Gastrocnemius medialis (tissue), 4 donors: Measurements from ENCODE around the gene LAIR2. TPM values are rescaled to one million over a fixed set of nuclear protein-coding genes. Genes with fewer than 3 reads are reported as not detected.
"Not testable (repeated sequence)": the region's sequence is repeated elsewhere in the genome, so short reads cannot be mapped to it uniquely, and the experiment has no call there.

Experiments used
- ATAC-seq, 2 donors: fragments of 150-250 bp; one replicate each; pipeline ENCODE4 v1.9.1; 2016
- DNase-seq, 2 donors: peaks; one replicate each; pipeline ENCODE4 v3.0.0-alpha.2; 2019
- H3K27ac ChIP-seq, 4 donors: fragments of 200-600 bp; sonication (generic); 1 replicate in 1 of 4; 2 replicates in 3 of 4; pipeline ENCODE4 v1.5.1; 2016 to 2018; ENCODE audit warnings: mild to moderate bottlenecking in 2 of 4, moderate library complexity in 1 of 4
- H3K27me3 ChIP-seq, 3 donors: fragments of 200-600 bp; sonication (generic) in 2 of 3; 1 replicate in 1 of 3; 2 replicates in 2 of 3; pipeline versions ENCODE4 v1.5.1 to v1.6.0; 2016 to 2019; ENCODE audit warnings: mild to moderate bottlenecking in 1 of 3, moderate library complexity in 1 of 3
- H3K36me3 ChIP-seq, 2 donors: fragments of 200-600 bp; sonication (generic) in 1 of 2; one replicate each; pipeline ENCODE4 v1.5.1; 2017 to 2018
- H3K4me1 ChIP-seq, 2 donors: fragments of 200-600 bp; sonication (generic) in 1 of 2; one replicate each; pipeline ENCODE4 v1.5.1; 2016 to 2017; ENCODE audit warnings: mild to moderate bottlenecking in 2 of 2
- H3K4me3 ChIP-seq, 4 donors: fragments of 200-600 bp; sonication (generic) in 3 of 4; 1 replicate in 1 of 4; 2 replicates in 3 of 4; pipeline ENCODE4 v1.5.1; 2016 to 2019; ENCODE audit warnings: mild to moderate bottlenecking in 2 of 4
- H3K9me3 ChIP-seq, 3 donors: fragments of 200-600 bp; sonication (generic) in 2 of 3; 1 replicate in 1 of 3; 2 replicates in 2 of 3; pipeline ENCODE4 v1.5.1; 2016 to 2019
- CTCF ChIP-seq, 5 experiments: fragments of 450-650 bp in 3 of 5; fragments of 200-600 bp in 2 of 5; sonication (generic) in 2 of 5; IDR thresholded peaks in 4 of 5; conservative IDR thresholded peaks in 1 of 5; 1 replicate in 4 of 5; 2 replicates in 1 of 5; pipeline ENCODE4 v1.5.1; 2016 to 2019; ENCODE audit warnings: antibody characterized with exemption in 5 of 5, mild to moderate bottlenecking in 3 of 5, moderate library complexity in 3 of 5
- POLR2A ChIP-seq, 2 donors: fragments of 450-650 bp; IDR thresholded peaks; one replicate each; pipeline ENCODE4 v1.6.1; 2017; ENCODE audit warnings: antibody characterized with exemption in 2 of 2, mild to moderate bottlenecking in 2 of 2, moderate library complexity in 2 of 2
- in situ Hi-C, 4 donors: fragments of 200-750 bp; cut with MboI; loops; one replicate each; pipeline versions ENCODE4 v1.15.0 to v1.8.0; 2017; ENCODE audit warnings: low sequenced_read_pairs in 4 of 4
- intact Hi-C: fragments of 100-400 bp; cut with DNase I; formaldehyde crosslinking; loops from one replicate; pipeline ENCODE4 v1.15.1; 2023; ENCODE audit warnings: low total_unique reads
- total RNA-seq, 4 donors: library from RNA; depleted of rRNA; stranded (reverse); fragments of >200 nt; gene quantifications; one replicate each; pipeline versions ENCODE4 v1.1.0 to v1.2.3, GENCODE V29; 2016

The LAIR2 gene
- total RNA-seq, 4 donors from 2014 or later = not detected

GRCh38 chr19:54506079-54506478, 3.4 kb downstream of the LAIR2 start:
- intact Hi-C loops (no loop called here), in situ Hi-C loops (no loop called here)
- DNase-seq (no peak), ATAC-seq (no peak)
- Histone ChIP-seq H3K36me3 (no peaks in the 10 kb centered on the region), H3K4me1 (no peaks in the 10 kb centered on the region), H3K9me3 (no peaks in the 10 kb centered on the region), H3K4me3 (no peak overlapping the region), H3K27ac (no peak overlapping the region), H3K27me3 (no peaks in the 10 kb centered on the region)
- TF ChIP-seq POLR2A (IDR thresholded peaks at IDR 0.05) = no peak

- H3K36me3 ChIP-seq, H3K4me1 ChIP-seq, DNase-seq, H3K27me3 ChIP-seq, intact Hi-C loops, ATAC-seq, H3K9me3 ChIP-seq, in situ Hi-C loops, H3K27ac ChIP-seq, H3K4me3 ChIP-seq: not testable (repeated sequence)
Measured at GRCh38 chr19:54507038-54507717, 4.5 kb downstream of the LAIR2 start.

GRCh38 chr19:54507824-54508223, 5.2 kb downstream of the LAIR2 start:
- Histone ChIP-seq H3K9me3 (no peaks in the 10 kb centered on the region), H3K27me3 (no peaks in the 10 kb centered on the region), H3K27ac (no peak overlapping the region), H3K4me3 (no peak overlapping the region), H3K36me3 (no peaks in the 10 kb centered on the region), H3K4me1 (no peaks in the 10 kb centered on the region)
- ATAC-seq (no peak), DNase-seq (no peak)
- intact Hi-C loops (no loop called here), in situ Hi-C loops (no loop called here)
- TF ChIP-seq CTCF (IDR thresholded peaks at IDR 0.05 in 4 of 5, conservative IDR thresholded peaks at IDR 0.05 in 1 of 5) (no peak), POLR2A (IDR thresholded peaks at IDR 0.05) (no peak)

- ATAC-seq, H3K27ac ChIP-seq, DNase-seq, H3K36me3 ChIP-seq, in situ Hi-C loops, intact Hi-C loops, H3K4me3 ChIP-seq, H3K27me3 ChIP-seq, H3K4me1 ChIP-seq, H3K9me3 ChIP-seq: not testable (repeated sequence)
Measured at GRCh38 chr19:54508487-54508886, 5.9 kb downstream of the LAIR2 start.

- H3K27ac ChIP-seq, H3K4me3 ChIP-seq, intact Hi-C loops, H3K27me3 ChIP-seq, H3K4me1 ChIP-seq, in situ Hi-C loops, DNase-seq, ATAC-seq, H3K36me3 ChIP-seq, H3K9me3 ChIP-seq: not testable (repeated sequence)
Measured at GRCh38 chr19:54509200-54509940, 6.7 kb downstream of the LAIR2 start.

- H3K4me3 ChIP-seq = no peak overlapping the region
- in situ Hi-C loops = no loop called here
- TF ChIP-seq CTCF (IDR thresholded peaks at IDR 0.05 in 4 of 5, conservative IDR thresholded peaks at IDR 0.05 in 1 of 5) (no peak), POLR2A (IDR thresholded peaks at IDR 0.05) (no peak)
- no peaks in the 10 kb centered on the region for H3K4me1 ChIP-seq
- no peak for ATAC-seq
- intact Hi-C loops = no loop called here
- DNase-seq = no peak
- H3K27ac ChIP-seq = no peak overlapping the region
- no peaks in the 10 kb centered on the region for H3K36me3 ChIP-seq
- no peaks in the 10 kb centered on the region for H3K9me3 ChIP-seq
- H3K27me3 ChIP-seq = no peaks in the 10 kb centered on the region
Measured at GRCh38 chr19:54515156-54515555, 12.5 kb downstream of the LAIR2 start.
